PC-9 (cell line): ENCODE results near the gene ALPK3.

Experiments
- CTCF ChIP-seq: fragments of 200-600 bp; sonication (generic); conservative IDR thresholded peaks from 2 replicates; pipeline ENCODE4 v1.6.1; 2017; ENCODE audit warnings: mixed run types, antibody characterized with exemption, mild to moderate bottlenecking, moderate library complexity
- EZH2 ChIP-seq: fragments of 200-600 bp; sonication (generic); IDR thresholded peaks from 2 replicates; pipeline ENCODE4 v1.8.0; 2017; ENCODE audit warnings: antibody characterized with exemption, low read depth

- TF ChIP-seq CTCF (no peak), EZH2 (no peak)
Observed at GRCh38 chr15:84775867-84776449, 41.2 kb upstream of the ALPK3 start.
